PFSK-1 (cell line): Measurements from ENCODE around the gene C6orf132.

Source experiments
- FOXP2 ChIP-seq: optimal IDR thresholded peaks from 2 replicates; pipeline ENCODE3; 2011; ENCODE audit warnings: borderline replicate concordance, control low read depth, inconsistent platforms; ENCODE audit not compliant: insufficient read depth; ENCODE audit errors: extremely low read length, extremely low read depth
- POLR2AphosphoS5 ChIP-seq: IDR thresholded peaks from 2 replicates; pipeline ENCODE4 v1.6.1; 2012; ENCODE audit warnings: low read depth, mild to moderate bottlenecking, control low read depth, low read length, moderate library complexity
- TAF1 ChIP-seq: IDR thresholded peaks from 2 replicates; pipeline ENCODE4 v1.6.1; 2012; ENCODE audit warnings: low read length, control low read depth, borderline replicate concordance; ENCODE audit not compliant: insufficient read depth

DNA sequence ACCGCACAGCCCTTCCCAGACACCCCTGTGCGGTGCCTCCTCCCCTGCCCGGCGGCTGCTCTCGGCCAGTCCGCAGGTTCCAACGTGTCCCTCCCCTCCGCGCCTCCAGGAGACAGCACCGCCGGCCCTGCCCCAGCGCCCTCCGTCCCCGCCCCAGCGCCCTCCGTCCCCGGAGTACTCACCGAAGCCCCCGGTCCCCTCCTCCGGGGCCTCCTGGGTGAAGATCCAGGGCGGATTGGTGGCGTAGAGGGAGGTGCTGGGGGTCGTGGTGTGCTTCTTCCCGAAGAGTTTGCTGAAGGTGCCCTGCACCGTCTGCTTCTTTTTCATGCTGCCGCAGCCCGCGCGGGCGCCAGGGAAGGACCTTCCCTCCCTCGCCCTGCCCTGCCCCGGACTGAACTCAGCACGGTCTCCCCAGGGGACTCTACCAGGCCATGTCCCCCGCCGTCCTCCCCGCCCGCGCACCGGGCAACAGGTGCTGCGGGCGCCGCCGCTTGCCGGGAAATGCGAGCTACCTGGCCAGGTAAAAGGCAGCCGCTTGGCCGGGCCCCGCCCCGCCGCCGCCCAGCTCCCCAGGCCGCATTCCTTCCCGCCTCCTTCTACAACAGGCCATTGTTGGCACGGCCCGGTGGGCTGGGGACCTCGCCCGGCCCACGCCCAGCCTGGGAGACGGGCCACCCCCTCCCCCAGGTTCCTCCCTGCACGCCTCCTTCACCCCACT lies at the start of gene C6orf132:
- TF ChIP-seq POLR2AphosphoS5: no peak
- no peak for TF ChIP-seq TAF1
- no peak for TF ChIP-seq FOXP2
